ENCODE measurements around the gene ADAMTSL1.

The ADAMTSL1 gene

DNA sequence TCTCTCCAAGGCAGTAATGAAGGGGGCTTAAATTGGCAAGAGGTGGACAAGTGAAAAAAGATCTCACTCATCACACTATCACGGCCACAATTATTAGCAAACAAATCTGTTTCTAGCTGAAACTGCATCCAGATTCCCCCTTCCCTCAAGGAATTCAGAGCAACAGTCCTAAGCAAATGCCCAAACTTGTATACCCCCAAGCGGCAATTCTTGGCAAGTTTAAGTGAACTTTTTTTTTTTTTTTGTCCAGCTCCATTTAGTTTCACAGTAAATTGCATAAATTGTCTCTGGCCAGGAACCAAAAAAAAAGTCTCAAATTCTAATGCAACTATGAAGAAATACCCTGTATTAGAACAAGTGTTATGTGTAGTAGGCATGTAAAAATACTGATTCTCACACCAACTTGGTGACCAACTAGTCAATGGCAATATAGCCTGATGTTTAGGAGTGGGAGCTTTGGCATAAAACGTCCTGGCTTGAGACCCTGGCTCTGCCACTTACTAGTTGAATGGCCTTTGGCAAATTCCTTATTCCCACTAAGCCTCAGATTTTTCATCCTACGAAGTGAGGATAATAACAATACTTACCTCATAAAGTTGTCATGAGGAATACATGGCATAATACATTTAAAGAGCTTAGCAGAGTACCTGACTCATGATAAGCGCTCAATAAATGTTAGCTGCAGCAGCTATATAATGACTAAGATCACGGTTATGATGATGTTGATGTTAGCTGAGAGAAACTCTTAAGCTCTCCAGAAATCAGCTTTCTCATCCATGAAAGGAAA, 193.2 kb downstream of the ADAMTSL1 start:
- no peak for DNase-seq

DNA sequence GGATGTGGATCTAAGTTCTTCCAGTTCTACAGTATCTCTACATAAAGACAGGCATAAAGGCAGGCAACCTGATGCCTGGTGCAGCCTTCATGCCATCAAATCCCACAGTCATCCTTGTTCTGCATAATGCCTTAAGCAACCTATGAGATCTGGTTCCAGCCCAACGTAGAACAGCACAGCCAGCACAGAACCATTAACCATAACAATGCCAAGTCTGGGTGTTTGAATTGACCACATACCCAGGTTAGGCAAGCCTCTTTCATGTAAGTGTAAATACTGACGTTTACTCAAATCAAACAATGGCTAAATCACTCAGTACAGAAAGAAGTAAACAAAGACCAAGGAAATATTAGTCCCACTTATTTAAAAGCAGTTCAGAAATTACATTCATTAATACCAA, 195.0 kb downstream of the ADAMTSL1 start:
- DNase-seq = no peak

DNA sequence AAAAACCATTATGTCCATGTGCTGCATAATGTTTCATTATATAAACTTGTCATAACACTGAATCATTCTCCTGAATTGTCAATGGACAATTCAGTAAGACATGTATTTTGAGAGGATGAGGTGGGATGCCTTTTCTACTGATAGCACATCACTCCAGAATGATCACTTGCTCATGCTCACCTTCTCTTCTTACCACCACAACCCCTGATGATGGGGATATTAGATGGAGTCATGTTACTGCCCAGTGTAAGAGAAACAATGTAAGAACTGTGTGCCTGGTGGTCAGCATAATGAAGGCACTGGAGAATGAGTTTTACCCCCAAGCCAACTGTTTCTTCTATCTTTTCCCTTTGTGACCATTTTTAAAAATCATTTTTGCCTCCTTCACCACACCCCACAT, 198.8 kb downstream of the ADAMTSL1 start:
- no peak for DNase-seq

DNA sequence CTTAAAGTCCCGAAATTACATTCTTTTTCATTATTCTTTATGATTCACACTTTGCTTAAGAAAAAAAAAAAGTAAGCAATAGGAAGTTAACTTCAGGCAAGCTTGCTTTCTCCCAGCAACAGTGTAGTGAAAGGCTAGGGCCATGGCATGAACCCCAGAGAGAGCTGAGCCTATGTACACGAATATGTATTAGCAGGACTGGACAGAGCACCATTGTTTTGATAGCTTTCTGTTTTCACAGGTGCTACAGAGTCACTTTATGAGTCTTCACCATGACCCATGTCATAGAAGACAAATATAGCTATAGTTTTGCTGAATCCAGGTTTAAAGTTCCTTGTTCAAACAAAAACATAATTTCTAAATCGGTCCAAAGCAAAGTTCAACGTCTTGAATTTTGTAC, 199.2 kb downstream of the ADAMTSL1 start:
- no peak for DNase-seq

DNA sequence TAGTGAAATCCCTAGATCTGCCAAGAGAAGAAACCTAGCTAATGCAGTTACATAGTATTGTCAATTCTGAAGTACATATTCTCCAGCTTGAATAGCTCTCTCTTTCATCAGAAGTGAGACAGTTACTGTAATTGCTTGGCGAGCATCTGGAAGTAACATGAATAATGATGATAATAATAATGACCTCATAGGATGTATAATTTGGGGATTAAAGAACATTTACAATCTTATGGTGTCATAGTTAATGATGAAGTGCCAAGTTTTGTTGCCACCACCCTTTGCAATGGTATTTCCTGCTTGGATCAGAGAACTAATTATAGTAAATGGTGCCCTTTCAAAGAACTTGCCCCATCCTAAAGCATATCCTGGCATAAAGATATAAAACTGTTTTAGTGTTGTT, 201.4 kb downstream of the ADAMTSL1 start:
- no peak for DNase-seq

DNA sequence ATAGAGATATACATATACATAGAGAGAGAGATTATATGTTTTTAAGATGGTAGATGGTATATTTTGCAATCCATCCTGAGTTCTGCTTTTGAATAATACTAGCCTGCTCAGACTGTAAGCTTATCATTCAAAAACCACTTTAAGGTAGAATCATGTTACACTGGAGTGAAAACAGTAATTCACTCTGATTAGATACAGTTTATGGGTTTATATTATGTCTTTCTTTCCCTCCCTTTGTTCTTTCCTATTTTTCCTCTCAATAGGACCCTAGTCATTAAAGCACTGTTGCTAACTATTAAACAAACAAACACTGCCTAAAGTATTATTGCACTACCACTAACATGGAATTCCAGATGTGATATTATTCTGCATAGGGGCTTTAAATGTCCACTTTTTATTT, 202.0 kb downstream of the ADAMTSL1 start:
- DNase-seq = no peak

DNA sequence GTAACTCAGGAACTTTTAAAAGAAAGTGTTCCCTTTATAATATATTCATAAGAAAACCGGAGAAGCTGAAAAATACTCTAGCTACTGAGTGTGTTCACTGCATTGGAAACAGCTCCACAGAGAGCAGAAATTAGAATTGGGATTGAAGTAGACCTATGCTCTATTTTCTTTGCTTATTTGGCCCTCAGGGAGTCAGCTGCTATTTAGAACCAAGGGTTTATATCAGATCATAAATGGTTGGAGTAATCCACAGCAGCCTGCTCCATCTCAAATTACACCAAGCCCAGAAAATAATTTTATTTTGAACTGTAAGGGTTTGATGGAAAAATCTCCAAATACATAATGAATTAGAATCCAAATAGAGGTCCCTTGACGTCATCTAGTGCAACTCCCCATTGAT, 202.6 kb downstream of the ADAMTSL1 start:
- DNase-seq = no peak

DNA sequence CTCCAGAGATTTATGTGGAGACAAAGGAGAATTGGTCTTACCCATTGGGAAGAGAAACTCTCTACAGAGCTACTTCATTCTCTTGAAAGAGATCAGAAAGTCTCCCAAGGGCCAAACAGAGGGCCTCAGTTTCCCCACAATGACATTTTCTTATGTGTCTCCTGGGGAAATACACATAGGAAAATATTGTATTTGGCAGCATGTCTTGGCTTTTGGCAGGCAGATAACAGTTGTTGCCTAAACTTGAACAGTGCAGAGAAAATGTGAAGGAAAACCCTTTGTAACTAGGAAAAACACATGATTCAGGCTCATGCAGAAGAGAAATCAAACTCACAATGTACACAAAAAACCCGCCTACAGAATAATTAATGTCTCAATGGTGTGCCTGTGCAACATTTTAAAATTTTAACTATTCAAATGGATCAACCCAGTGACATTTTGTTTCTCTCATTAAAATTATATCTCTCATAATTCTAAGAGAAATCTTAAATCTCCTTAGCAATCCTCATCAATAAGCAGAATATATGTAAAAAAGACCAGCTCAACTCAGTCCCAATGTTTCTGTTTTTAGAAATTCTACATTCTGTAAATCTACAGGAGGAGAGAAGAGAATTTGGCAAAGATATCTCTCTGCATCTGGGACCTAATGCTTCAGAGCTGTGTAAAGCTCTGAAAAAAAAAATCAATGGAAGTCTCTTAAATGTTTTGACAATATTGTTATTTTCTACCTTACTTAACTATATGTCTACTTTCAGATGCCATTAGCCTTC, 205.1 kb downstream of the ADAMTSL1 start:
- DNase-seq = no peak

DNA sequence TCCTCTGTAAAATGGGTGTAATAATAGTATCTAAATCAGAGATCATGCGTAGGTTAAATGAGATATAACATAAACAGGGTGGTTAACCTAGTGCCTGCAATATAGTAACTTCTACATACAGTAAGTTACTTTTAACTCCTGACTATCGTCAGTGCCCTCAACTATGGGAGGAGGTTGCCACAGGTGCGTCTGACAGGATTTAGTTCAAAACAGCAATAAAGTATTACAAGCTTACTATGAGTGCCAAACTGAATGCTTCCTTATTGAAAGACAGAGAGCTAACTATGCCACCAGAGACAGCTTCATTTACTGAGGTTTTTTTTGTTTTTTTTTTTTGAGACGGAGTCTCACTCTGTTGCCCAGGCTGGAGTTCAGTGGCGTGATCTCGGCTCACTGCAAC, 209.0 kb downstream of the ADAMTSL1 start:
- DNase-seq = no peak

DNA sequence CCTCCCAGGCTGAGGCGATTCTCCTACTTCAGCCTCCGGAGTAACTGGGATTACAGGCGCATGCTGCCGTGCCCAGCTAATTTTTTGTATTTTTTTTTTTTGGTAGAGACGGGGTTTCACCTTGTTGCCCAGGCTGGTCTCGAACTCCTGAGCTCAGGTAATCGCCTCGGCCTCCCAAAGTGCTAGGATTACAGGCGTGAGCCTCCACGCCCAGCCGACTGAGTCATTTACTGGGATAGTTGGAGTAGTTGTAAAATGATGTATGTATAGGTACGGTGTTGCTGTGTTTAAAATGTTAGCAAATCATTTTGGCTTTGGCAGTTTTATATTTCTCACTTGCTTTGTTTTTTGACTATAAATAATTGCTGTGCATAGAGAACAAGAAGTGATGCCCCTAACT, 209.4 kb downstream of the ADAMTSL1 start:
- no peak for DNase-seq

DNA sequence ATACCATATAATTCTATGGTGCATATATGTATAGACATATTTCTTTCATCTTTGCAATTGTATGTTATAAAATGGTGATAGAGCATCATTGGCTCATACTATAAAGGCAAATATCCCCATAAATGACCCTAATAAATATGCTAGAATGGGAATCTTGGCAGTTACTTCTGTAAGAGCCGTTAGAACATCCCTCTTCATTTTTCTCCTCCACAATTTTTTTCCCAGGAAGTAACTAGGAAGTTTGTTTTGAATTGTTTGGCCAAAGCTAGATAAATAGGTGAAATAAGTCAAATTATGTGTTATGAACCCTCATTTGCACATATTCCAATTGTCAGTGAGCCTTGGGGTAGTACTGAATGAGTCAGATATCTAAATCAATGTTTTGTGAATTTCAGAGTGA, 209.9 kb downstream of the ADAMTSL1 start:
- DNase-seq = no peak

DNA sequence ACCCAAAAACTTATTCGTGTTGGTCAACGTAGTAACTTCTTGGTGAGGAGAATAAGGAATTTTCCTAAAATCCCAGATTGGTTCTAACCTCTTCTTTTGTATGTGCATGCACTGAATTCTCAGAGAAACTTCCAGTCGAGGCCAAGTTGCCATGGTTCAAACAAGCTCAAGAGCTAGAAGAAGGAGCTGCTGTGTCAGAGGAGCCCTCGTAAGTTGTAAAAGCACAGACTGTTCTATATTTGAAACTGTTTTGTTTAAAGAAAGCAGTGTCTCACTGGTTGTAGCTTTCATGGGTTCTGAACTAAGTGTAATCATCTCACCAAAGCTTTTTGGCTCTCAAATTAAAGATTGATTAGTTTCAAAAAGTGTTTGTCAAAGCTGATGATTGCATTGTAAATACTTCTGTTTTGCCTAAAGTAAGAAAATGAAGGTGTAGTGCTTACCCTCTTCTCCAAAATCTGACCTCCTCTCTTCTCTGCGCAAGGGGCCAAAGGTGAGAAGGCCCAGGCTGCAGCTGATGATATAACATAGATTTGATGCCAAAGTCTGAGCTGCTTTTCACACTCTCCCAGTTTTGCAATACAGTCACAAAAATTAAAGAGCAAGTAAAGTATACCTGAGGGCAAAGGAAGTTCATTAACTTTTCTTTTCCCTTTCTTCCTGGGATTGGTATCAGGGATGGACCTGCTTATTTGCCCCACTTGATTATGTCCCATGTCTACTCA, 210.8 kb downstream of the ADAMTSL1 start:
- no peak for DNase-seq

DNA sequence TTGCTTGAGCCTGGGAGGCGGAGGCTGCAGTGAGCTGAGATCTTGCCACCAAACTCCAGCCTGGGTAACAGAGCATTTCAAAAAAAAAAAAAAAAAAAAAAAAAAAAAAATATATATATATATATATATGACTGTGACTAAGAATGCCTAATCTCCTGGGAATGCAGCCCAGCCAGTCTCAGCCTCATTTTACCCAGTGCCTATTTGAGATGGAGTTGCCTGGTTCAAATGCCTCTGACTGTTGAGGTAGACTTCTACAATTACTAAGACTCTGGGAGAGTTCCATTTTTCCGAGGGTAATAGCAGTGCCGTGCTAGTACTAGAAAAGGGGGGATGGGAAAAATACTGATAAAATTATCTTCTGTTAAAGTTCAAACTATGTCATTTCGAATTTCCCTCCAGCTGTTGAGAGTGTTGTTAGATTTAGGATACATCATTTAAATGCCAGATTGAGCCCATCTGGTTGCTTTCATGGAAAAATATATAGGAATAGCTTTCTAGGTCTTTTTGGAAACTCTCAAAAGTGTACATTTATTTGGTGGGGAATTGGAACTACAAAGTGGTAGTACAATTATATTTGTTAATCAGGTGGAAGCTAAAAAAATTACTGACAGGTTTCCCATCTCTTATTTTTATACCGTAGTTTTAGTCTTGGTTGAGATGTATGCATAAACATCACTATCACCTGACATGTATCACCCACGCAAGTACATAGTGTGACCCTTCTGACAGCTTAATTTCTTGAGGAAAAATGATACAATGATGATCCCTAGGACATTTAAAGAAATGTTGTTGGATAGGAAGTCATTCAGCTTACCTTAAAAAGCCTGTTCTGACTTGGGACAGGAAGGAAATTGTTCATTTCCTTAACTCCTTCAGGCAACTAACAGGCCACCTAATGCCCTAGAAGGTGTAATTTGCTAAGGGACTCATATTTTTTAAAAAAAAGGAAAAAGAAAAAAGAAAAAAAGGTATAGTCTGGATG, 214.9 kb downstream of the ADAMTSL1 start:
- no peak for DNase-seq

DNA sequence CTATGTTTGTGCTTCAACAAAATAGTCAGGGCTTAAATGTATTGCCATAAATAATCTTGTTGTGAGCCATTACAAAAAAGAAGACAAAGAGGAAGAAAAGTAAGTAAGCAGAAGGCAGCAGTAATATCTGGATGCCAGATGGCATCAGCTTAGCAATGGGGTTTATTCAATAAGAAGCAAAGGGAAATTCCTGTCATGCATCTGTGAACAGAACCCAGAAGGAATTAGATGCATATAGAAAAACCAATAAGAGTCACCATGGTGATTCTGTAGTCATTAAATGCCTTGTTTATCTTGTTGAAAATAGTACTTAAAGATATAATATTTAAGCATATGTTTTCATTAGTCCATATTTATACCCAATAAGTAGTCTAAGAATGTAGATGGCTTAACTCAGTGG, 216.0 kb downstream of the ADAMTSL1 start:
- DNase-seq = no peak

DNA sequence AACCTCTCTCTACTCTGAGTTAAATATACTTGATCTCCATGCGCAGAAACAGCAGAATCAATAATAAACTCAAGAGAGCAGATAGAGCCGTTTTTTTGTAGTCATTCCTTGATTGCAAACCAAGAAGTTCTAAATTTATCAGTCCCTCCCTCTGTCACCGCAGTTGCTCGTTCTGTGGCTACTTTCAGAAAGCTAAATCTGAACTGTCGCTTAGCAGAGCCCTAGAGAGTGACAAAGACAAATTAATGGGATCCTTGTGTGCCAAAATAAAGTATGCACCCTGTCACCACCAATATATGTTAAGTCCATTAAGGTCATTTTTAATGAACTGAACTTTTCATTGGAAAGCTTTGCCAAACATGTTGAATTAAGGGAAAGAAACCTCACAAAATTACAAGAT, 218.3 kb downstream of the ADAMTSL1 start:
- DNase-seq = no peak

DNA sequence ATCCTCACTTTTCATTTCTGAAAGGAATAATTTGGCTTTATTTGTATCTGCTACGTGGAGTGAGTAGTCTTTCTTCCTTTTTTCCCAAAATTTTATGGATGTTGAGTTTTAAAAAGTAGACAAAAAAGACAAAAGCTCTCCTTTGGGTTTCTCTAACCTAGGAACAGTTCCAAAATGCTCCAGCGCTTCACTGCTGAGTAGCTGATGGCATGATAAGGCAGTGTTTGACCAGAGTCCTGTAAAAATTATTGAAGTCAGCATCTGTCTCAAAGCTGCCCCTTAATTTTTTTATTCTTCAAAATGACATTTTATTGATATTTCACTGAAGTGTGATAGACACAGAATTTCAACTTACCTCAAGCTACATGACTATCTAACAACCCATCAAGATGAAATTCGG, 219.0 kb downstream of the ADAMTSL1 start:
- no peak for DNase-seq

DNA sequence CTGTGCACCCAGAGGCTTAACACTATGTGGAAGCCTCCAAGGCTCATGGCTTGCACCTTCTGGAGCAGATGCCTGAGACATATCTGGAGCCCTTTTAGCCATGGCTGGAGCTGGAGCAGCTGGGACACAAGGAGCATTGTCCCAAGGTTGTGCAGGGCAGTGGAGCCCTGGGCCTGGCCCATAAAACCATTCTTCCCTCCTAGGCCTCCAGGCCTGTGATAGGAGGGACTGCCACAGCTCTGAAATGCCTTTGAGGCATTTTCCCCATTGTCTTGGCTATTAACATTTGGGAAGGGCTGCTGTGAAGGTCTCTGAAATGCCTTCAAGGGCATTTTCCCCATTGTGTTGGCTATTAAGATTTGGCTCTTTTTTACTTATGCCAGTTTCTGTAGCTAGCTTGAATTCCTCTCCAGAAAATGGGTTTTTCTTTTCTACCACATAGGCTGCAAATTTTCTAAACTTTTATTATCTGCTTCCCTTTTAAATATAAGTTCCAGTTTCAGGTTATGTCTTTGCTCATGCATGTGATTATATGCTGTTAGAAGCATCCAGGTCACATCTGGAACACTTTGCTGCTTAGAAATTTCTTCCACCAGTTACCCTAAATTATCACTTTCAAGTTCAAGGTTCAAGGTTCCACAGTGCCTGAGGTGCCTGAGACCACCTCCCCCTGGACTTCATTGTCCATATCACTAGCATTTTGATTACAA, 221.2 kb downstream of the ADAMTSL1 start:
- DNase-seq = no peak

DNA sequence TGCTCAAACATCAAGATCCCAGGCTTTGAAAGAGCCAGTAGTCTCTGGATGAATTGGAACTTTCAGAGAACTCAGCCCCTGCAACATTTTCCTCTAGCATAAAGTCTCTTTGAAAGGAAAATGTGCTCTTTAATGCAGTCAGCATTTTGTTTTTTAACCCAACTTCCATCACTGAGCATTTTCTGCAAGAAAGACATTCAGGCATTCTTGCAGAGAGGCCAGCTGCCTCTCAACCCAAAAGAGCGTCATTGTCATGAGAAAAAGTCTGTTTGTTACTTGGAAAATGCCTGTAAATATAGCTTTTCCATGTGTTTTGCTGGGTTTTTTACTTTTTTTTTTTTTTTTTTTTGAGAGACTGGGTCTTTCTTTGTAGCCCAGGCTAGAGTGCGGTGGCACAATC, 225.0 kb downstream of the ADAMTSL1 start:
- DNase-seq = no peak

DNA sequence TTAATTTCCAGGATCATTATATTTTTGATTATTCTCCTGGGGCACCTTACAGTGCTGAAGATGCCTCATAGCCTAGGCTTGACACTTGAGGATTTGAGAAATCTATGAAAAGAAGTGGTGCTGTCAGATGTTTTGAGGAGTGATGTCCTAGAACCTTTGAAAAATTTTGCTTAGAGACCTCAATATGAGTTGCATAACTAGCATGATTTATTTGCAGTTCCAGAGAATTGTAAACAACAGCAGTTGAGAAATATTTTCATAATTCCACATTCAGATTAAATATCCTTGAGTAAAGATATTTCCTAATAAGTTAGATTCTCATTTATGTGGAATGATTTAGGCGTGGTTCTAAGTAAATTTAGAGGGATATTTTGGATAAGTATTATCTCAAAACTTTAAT, 225.8 kb downstream of the ADAMTSL1 start:
- no peak for DNase-seq

DNA sequence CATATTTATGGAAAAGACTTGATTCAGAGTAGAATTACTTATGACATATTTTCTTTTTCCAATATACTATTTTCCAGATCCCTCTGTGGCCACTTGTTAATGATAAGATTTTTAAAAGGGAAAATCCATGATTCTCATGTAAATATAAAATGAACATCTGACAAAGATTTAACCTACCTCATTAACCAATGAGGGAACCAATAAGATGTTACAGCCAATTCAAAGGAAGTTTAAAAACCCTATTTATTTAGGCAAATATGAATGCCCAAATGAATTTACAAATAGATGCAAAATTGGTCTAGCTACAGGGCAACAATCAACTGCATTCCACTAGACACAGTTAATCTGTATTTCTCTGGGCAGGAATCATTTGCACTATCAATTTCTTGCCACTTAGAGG, 226.8 kb downstream of the ADAMTSL1 start:
- DNase-seq = no peak

DNA sequence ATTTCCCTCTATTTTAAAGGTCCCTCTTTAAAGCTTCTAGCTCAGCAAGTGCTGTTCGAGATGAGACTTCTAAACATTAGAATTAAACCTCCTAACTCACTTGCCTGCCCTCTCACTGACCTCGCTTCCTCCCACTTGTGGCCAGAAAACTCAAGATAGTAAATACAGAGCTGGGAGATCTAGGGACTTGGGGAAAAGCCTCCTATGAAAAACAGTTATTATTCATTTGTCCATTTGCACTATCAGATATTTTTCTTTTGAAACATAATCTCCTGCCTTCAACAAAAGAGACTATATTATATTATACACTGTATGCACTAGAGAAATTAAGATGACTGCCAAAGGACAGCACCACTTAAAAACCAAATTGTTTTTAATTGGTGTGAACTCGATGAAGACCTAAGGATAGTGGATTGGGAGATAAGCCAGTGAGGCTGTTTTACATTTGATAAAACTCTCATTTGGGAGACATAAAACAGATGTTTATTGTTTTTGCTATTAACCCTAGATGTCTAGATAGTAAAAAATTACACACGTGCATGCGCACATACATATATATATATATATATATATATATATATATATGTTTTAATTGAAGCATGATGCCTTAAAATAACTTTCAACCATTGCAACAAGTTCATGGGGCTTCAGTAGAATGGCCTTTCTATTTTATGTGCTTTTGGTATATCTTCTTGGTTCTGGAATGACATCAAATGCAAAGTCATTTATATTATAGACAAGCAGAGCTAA, 229.4 kb downstream of the ADAMTSL1 start:
- no peak for DNase-seq

All from cerebellar nuclear complex (tissue), 1 donor.